NCI-H82 treated with DMSO at 0.1 percent for 48 hours (cell line): ENCODE data around the gene KIF2B.
"Not testable (repeated sequence)": the region's sequence is repeated elsewhere in the genome, so short reads cannot be mapped to it uniquely, and the experiment has no call there.

Source experiments
- DNase-seq: peaks from one replicate; lab custom pipeline; 2025; ENCODE audit not compliant: unreplicated experiment; lab: John Stamatoyannopoulos, UW

The KIF2B gene

GRCh38 chr17:53822764-53823163 is at the start of gene KIF2B:
Gene KIF2B, plus strand, starts transcription at chr17:53822927. Its CDS starts 107 bp downstream, at chr17:53823034.
- no peak for DNase-seq

GRCh38 chr17:53780320-53780719 is 42.4 kb upstream of the KIF2B start:
- no peak for DNase-seq

GRCh38 chr17:53791551-53791950 is 31.2 kb upstream of the KIF2B start:
- no peak for DNase-seq

- no peak for DNase-seq
Observed at GRCh38 chr17:53792451-53792850, 30.3 kb upstream of the KIF2B start.

GRCh38 chr17:53792997-53793396 is 29.7 kb upstream of the KIF2B start:
- DNase-seq: no peak

GRCh38 chr17:53794875-53795274 is 27.9 kb upstream of the KIF2B start:
- DNase-seq: no peak

- no peak for DNase-seq
Observed at GRCh38 chr17:53796642-53797041, 26.1 kb upstream of the KIF2B start.

- DNase-seq: no peak
Observed at GRCh38 chr17:53797501-53797900, 25.2 kb upstream of the KIF2B start.

GRCh38 chr17:53804437-53804836 is 18.3 kb upstream of the KIF2B start:
- no peak for DNase-seq

- DNase-seq: no peak
Observed at GRCh38 chr17:53806473-53806872, 16.3 kb upstream of the KIF2B start.

GRCh38 chr17:53807286-53807685 is 15.4 kb upstream of the KIF2B start:
- no peak for DNase-seq

- no peak for DNase-seq
Observed at GRCh38 chr17:53818271-53818670, 4.5 kb upstream of the KIF2B start.

GRCh38 chr17:53818929-53819328 is 3.8 kb upstream of the KIF2B start:
- no peak for DNase-seq

GRCh38 chr17:53819956-53820355 is 2.8 kb upstream of the KIF2B start:
- no peak for DNase-seq

GRCh38 chr17:53823341-53824050 is 769 bp downstream of the KIF2B start:
- DNase-seq: no peak

GRCh38 chr17:53834771-53835170 is 12.0 kb downstream of the KIF2B start:
- DNase-seq: not testable (repeated sequence)

GRCh38 chr17:53837131-53837530 is 14.4 kb downstream of the KIF2B start:
- DNase-seq: no peak

GRCh38 chr17:53844491-53845107 is 21.9 kb downstream of the KIF2B start:
- no peak for DNase-seq

- not testable (repeated sequence) for DNase-seq
Observed at GRCh38 chr17:53871128-53871527, 48.4 kb downstream of the KIF2B start.
